GM21576 (cell line): ENCODE measurements around the gene KLHL21.
"Not testable (repeated sequence)": the region's sequence is repeated elsewhere in the genome, so short reads cannot be mapped to it uniquely, and the experiment has no call there.

Experiments used
- ATAC-seq: cut with Tn5 transposase; IDR thresholded peaks from one replicate; pipeline ENCODE4 v1.9.1; 2021; ENCODE audit warnings: mild to moderate bottlenecking, moderate library complexity; ENCODE audit not compliant: unreplicated experiment

Gene KLHL21

DNA sequence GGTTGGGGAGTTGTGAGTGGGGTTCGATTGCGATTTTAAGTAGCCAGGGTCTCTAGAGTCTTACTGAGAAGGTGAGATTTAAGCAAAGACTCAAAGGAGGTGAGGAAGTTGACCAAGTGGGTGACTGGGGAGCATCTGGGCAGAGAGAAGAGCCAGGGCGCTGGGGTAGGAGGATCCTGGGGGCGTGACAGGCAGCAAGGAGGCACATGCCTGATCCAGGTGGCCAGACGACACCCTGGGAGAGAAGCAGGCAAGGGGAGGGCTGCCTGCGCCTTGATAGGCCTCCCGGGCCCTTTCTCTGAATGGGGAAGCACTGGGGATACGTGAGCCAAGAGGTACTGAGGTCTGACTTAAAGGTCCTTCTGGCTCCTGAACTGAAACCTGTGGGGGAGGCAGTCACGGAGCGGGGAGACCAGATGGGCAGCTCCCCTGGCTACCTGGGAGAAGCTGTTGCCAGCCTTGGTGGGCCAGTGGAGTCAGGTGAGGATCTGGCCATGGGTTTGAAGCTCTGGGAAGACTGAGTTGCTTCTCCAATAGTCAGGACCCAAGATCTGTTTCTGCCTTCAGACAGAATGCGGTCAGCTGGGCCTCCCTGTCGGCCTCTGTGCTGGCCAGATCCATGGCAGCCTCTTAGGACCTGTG lies 17.5 kb downstream of the KLHL21 start:
- no peak for ATAC-seq

DNA sequence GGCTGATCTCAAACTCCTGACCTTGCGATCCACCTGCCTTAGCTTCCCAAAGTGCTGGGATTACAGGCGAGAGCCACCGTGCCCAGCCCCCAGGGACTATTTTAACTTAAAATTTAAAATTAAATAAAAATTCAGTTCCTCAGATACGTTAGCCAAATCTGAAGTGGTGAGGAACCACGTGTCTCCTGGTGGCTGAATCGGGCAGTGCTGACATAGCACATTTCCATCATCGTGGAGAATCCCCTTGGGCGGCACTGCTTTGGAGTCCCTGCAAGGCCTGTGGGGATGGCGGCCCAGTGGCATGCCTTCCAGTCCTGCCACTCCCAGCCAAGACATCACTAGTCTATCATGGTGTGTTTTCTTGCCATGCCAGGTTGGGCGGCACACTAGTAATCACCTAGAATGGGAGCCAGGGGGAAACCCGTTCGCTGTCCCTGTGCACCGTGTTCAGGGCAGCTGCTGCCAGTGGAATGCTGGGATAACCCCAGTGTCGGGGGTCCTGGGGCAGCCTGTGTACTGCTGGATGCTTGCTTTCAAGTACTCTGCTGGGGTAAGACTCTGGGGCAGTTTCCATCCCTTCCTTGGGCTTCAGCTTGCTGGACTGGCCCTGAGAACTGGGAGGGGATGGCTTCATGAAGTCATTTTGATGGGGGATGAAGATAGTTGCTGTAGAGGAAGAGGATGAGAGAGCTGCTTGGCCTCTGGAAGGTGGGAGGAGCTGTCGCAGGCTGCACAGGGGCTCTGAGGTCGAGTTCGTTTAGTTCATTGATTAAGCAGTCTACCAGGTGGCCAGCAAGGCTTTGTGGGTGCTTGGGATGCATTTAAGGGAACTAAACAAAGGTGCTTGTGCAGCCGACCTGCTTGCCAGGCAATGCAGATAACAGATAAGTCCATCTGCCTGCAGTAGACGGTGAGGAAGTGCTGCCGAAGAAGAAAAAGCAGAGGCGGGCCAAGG lies 18.3 kb downstream of the KLHL21 start:
- ATAC-seq, result no peak

DNA sequence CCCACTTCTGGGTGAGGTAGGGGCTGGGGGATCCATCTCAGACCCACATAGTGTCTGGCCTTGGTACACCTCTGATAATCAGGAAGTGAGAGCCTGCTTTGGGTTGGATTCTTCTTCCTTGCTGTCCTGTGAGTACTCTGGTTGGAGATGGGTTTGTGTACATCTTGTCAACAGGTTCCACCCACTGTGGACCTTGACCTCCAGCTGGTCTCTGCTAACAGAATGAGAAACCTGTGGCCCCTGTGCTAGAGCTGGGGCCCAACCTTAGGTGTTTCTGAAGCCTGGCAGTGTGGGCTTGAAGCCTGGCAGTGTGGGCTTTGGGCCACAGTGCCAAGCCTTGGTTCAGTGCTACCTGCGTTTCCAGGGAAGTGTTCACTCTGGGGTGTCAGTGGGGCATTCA lies 20.3 kb downstream of the KLHL21 start:
- no peak for ATAC-seq

DNA sequence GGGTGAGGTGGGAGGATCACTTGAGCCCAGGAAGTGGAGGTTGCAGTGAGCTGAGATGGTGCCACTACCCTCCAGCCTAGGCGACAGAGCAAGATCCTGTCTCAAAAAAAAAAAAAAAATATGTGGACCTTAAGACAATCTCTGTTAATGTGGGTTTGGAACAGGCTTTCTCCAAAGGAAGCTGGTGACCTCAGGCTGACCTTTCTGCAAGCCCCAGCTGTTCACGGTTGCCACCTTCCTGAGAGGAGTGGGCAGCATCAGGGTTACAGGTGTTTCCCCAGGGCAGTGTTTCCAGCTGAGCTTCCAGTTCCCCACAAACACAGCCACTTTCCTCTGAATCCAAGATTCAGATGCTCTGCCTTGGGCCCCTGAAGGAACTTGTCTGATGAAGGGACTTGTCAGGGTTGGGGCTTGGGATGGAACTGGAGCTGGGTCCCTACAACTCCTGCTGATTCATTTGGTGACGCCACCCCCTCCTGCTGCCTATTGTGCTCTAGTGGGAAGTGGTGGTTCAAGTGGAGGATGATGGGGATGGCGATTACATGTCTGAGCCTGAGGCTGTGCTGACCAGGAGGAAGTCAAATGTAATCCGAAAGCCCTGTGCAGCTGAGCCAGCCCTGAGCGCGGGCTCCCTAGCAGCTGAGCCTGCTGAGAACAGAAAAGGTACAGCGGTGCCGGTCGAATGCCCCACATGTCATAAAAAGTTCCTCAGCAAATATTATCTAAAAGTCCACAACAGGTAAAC lies 20.9 kb downstream of the KLHL21 start:
- no peak for ATAC-seq

DNA sequence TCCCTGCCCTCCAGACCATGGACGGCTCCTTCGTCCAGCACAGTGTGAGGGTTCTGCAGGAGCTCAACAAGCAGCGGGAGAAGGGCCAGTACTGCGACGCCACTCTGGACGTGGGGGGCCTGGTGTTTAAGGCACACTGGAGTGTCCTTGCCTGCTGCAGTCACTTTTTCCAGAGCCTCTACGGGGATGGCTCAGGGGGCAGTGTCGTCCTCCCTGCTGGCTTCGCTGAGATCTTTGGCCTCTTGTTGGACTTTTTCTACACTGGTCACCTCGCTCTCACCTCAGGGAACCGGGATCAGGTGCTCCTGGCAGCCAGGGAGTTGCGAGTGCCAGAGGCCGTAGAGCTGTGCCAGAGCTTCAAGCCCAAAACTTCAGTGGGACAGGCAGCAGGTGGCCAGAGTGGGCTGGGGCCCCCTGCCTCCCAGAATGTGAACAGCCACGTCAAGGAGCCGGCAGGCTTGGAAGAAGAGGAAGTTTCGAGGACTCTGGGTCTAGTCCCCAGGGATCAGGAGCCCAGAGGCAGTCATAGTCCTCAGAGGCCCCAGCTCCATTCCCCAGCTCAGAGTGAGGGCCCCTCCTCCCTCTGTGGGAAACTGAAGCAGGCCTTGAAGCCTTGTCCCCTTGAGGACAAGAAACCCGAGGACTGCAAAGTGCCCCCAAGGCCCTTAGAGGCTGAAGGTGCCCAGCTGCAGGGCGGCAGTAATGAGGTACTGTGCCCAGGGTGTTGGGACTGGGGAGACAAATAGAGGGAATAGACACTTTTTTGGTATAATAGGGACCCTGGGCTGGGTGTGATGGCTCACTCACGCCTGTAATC lies 21.9 kb downstream of the KLHL21 start:
- ATAC-seq, result no peak

DNA sequence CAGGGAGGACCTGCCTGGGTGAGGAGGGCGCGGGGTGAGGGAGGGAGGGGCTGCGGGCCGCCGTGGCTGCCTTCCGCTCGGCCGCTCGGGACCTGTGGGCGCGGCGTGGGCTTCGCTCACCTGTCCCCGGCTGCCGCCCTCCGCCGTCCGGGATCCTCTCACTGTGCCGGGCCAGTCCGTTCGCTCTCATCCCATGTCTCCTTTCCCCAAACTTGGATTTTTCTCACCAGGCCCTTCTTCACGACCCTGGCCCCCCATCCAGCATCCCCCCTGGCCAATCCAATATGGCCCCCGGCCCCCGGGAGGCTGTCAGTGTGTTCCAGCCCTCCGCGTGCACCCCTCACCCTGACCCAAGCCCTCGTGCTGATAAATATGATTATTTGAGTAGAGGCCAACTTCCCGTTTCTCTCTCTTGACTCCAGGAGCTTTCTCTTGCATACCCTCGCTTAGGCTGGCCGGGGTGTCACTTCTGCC lies 22.5 kb downstream of the KLHL21 start:
- ATAC-seq, result no peak

DNA sequence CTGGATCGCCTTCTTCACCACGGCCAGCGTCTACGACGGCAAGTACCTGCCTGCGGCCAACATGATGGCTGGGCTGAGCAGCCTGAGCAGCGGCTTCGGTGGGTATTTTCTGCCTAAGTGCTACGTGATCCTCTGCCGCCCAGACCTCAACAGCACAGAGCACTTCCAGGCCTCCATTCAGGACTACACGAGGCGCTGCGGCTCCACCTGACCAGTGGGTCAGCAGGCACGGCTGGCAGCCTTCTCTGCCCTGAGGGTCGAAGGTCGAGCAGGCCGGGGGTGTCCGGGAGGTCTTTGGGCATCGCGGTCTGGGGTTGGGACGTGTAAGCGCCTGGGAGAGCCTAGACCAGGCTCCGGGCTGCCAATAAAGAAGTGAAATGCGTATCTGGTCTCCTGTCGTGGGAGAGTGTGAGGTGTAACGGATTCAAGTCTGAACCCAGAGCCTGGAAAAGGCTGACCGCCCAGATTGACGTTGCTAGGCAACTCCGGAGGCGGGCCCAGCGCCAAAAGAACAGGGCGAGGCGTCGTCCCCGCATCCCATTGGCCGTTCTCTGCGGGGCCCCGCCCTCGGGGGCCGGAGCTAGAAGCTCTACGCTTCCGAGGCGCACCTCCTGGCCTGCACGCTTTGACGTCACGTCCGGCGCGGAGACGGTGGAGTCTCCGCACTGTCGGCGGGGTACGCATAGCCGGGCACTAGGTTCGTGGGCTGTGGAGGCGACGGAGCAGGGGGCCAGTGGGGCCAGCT lies 23.1 kb downstream of the KLHL21 start, which contains the start of gene ZBTB48:
Gene ZBTB48 (plus strand): TSS at position 621 of the 745 bp plus-strand sequence. CDS start 616 bp downstream, outside the sequence.
- ATAC-seq, result peak; percentile 92

DNA sequence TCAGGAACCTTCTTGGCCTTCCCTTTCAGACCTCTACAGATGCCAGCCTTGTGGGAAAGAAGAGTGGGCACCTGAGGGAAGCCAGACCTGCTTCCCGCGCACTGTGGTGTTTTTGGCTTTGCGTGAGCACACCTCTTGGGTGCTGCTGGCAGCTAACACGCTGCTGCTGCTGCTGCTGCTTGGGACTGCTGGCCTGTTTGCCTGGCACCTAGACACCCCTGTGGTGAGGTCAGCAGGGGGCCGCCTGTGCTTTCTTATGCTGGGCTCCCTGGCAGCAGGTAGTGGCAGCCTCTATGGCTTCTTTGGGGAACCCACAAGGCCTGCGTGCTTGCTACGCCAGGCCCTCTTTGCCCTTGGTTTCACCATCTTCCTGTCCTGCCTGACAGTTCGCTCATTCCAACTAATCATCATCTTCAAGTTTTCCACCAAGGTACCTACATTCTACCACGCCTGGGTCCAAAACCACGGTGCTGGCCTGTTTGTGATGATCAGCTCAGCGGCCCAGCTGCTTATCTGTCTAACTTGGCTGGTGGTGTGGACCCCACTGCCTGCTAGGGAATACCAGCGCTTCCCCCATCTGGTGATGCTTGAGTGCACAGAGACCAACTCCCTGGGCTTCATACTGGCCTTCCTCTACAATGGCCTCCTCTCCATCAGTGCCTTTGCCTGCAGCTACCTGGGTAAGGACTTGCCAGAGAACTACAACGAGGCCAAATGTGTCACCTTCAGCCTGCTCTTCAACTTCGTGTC lies 23.9 kb downstream of the KLHL21 start:
- no peak for ATAC-seq

DNA sequence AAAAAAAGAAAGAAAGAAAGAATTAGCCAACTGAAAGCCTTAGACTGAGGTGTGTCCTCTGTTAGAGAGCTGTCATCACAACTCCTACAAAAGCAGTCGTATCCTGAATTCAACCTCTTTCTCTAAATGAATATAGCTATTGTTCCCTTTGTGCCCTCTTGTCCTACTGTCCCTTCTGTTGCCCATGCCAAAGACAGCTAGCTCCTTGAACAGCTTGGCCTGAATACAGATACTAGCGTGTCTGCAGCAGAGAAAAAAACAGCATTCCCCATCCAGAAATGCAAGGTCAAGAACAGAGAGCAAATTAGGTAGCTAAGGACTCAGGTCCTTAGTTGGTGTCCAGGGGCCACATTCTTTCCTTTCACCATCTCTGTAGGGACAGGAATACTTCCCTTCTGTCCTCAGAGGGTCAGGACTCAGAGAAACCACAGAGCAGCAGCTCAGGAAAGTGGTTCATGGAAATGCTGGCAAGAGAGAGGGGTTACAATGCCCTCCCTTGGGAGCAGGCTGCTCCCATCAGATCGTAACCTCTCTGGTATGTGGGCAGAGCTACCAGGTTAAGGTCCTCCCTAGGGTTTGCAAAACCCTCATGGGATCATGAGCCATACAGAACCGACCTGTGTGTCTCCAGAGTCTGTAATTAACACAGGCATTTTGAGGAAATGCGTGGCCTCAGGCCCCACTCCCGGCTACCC lies 24.7 kb downstream of the KLHL21 start:
- no peak for ATAC-seq

DNA sequence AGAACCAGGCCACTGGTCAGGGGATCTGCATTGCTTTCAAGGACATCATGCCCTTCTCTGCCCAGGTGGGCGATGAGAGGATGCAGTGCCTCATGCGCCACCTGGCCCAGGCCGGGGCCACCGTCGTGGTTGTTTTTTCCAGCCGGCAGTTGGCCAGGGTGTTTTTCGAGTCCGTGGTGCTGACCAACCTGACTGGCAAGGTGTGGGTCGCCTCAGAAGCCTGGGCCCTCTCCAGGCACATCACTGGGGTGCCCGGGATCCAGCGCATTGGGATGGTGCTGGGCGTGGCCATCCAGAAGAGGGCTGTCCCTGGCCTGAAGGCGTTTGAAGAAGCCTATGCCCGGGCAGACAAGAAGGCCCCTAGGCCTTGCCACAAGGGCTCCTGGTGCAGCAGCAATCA lies 27.9 kb downstream of the KLHL21 start:
- ATAC-seq, result no peak

DNA sequence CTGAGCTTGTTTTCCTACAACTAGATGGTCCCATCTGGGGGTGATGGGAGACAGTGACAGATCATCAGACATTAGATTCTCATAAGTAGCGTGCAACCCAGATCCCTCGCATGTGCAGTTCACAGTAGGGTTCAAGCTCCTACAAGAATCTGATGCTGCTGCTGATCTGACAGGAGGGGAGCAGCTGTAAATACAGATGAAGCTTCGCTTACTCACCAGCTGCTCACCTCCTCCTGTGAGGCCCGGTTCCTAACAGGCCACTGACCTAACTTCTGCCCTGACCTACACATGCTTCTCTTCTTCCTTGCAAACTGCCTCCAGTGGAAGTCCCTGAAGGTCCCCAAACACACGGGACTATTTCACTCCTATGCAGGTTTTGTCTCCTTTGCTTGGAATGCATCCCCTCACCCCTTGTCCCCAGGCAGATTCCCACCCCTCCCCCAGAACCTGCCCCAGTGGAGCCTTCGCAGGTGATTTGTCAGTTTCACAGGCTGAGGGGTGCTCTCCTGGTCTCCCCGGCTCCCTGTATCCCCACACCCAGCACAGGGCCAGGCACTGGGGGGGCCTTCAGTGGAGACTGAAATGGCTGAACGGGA lies 28.5 kb downstream of the KLHL21 start:
- ATAC-seq, result no peak

DNA sequence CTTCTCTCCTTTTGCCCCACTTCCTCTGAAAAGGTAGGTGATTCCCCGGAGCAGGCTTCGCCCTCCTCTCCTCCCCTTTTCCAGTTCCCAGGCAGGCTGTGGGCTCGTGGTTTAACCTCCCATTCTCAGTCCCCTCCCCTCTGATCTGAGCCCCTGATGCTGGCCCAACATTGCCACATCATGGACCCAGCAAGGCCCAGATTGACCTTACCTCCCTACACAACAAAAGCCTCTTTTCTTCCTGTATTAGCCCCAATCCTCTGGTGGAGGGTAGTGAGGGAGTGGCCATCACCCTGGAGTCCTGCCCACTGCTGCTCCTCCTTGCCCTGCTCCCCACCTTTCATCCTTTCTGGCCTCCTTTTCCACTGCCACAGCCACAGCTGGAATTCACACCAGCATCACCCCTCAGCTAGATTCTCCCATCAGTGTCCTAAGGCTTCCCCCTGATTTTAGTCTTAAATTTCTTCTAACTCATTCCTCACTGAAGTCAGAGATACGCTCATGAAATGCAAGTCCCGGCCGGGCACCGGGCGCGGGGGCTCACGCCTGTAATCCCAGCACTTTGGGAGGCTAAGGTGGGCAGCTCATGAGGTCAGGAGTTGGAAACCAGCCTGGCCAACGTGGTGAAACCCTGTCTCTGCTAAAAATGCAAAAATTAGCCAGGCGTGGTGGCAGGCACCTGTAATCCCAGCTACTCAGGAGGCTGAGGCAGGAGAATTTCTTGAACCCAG lies 29.9 kb downstream of the KLHL21 start:
- ATAC-seq, result no peak

DNA sequence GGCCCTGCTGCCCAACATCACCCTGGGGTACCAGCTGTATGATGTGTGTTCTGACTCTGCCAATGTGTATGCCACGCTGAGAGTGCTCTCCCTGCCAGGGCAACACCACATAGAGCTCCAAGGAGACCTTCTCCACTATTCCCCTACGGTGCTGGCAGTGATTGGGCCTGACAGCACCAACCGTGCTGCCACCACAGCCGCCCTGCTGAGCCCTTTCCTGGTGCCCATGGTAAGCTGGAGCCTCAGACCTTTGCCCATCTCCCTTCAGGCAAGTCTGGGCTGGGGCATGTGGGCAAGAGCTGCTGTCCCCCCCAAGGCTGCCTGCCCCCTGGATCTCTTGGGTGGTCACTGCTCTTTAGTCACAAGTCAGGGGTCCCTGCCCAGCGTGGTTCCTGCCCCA lies 31.7 kb downstream of the KLHL21 start:
- no peak for ATAC-seq

DNA sequence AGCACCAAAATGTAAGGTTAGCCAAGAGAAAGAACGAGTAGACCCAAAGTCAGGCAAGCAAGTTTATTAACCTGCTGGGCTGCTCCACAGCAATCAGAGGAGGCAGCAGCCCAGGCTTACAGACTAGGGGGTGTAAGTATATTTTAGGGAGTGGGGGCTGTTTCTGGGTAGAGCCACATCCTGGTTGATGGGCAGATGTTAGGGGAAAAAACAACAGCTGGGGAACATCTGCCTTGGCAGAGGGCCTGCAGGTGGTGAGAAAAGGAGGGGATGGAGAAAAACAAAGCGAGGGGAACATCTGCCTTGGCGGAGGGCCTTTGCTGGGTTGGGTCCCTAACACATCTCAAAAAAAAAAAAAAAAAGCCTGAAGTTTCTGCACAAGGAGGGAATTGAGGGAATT lies 32.6 kb downstream of the KLHL21 start:
- no peak for ATAC-seq

DNA sequence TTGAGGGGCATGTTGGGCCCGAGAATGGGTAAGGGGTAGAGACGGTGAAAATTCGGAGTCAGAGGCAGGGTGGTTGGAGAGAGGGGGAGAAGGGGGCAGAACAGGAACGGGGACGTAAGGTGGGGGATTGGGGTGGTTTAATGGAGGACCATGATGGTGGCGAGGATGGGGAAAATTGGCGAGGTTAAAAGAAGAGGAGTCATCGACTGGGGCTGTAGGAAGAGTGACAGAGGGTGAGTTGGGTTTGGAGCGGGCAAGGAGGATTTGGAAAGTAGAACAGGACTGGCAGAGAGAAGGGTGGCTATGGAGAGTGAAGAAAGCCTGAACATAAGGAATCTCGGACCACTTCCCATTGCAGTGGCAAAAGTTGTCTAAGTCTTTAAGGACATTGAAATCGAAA lies 33.6 kb downstream of the KLHL21 start:
- no peak for ATAC-seq

DNA sequence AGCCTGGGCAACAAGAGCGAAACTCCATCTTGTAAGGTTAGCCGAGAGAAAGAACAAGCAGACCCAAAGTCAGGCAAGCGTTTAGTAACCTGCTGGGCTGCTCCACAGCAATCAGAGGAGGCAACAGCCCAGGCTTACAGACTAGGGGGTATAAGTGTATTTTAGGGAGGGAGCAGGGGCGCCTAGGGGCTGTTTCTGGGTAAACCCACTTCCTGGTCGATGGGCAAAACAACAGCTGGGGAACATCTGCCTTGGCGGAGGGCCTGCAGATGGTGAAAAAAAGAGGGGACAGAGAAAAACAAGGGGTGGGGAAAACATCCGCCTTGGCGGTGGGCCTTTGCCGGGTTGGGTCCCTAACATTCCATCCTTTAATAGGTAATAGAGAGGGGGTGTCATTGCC lies 42.4 kb downstream of the KLHL21 start:
- ATAC-seq, result no peak

DNA sequence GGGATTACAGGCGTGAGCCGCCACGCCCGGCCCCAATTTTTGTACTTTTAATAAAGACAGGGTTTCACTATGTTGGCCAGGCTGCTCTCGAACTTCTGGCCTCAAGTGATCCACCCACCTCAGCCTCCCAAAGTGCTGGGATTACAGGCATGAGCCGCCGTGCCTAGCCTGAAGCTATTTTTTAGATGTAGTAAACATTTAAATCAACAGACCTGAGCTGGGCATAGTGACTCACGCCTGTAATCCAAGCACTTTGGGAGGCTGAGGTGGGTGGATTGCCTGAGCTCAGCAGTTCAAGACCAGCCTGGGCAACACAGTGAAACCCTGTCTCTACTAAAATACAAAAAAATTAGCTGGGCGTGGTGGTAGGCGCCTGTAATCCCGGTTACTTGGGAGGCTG lies 43.5 kb downstream of the KLHL21 start:
- not testable (repeated sequence) for ATAC-seq
